H1 (cell line): Measurements from ENCODE around the gene CNTNAP1. TPM values are rescaled to one million over a fixed set of nuclear protein-coding genes. Genes with fewer than 3 reads are reported as not detected.

ENCODE experiments used
- CTCF ChIA-PET: fragments of 300-600 bp; sonication (Branson Sonifier 250); formaldehyde crosslinking; loops from one replicate; lab custom pipeline; 2021; ENCODE audit not compliant: partially characterized antibody; lab: Charles Lee
- POLR2A ChIA-PET: fragments of 300-600 bp; sonication (Branson Sonifier 250); formaldehyde crosslinking; loops from one replicate; lab custom pipeline; 2021; ENCODE audit warnings: inconsistent platforms; ENCODE audit not compliant: partially characterized antibody; lab: Charles Lee
- DNase-seq, 2 experiments: peaks; one replicate each; pipeline versions ENCODE4 v3.0.0 to v3.0.0-alpha.2; 2010 to 2022; ENCODE audit warnings: low spot score in 2 of 2, low read depth in 1 of 2, mixed read lengths in 1 of 2
- FAIRE-seq: peaks from 2 replicates; lab custom pipeline; 2011; peaks lifted over from hg19 to GRCh38; lab: Jason Lieb, UNC
- H2AFZ ChIP-seq: 2 replicates; pipeline ENCODE4 v1.8.1; 2012; ENCODE audit warnings: low read length, inconsistent platforms
- H2AK5ac ChIP-seq: 2 replicates; pipeline ENCODE4 v1.6.1; 2013; ENCODE audit warnings: low read depth, low read length
- H2BK120ac ChIP-seq: replicated peaks from 2 replicates; pipeline ENCODE3; 2013; ENCODE audit warnings: low read depth, low read length, inconsistent platforms
- H2BK12ac ChIP-seq: 2 replicates; pipeline ENCODE4 v1.6.1; 2013; ENCODE audit warnings: low read depth, low read length
- H2BK15ac ChIP-seq: 2 replicates; pipeline ENCODE4 v1.6.1; 2013; ENCODE audit warnings: low read length
- H2BK20ac ChIP-seq: 2 replicates; pipeline ENCODE4 v1.6.1; 2013; ENCODE audit warnings: low read length
- H2BK5ac ChIP-seq: 2 replicates; pipeline ENCODE4 v1.6.1; 2013; ENCODE audit warnings: low read depth, low read length
- H3K14ac ChIP-seq: 2 replicates; pipeline ENCODE4 v1.6.1; 2013; ENCODE audit warnings: inconsistent platforms; ENCODE audit not compliant: insufficient read length
- H3K18ac ChIP-seq: 2 replicates; pipeline ENCODE4 v1.6.1; 2013; ENCODE audit warnings: low read length; ENCODE audit errors: extremely low read depth
- H3K23ac ChIP-seq: 2 replicates; pipeline ENCODE4 v1.6.1; 2013; ENCODE audit warnings: inconsistent platforms; ENCODE audit not compliant: insufficient read length
- H3K23me2 ChIP-seq: 2 replicates; pipeline ENCODE4 v1.6.1; 2013; ENCODE audit warnings: low read depth, low read length
- H3K27ac ChIP-seq: 2 replicates; pipeline ENCODE4 v1.6.1; 2011; ENCODE audit warnings: low read depth, low read length, inconsistent platforms
- H3K27me3 ChIP-seq, 4 experiments: replicated peaks in 1 of 4; 1 replicate in 1 of 4; 2 replicates in 3 of 4; pipeline versions ENCODE4 v1.6.1 to v1.8.1; 2011 to 2013; ENCODE audit warnings: low read length in 3 of 4, mild to moderate bottlenecking in 3 of 4, inconsistent platforms in 2 of 4, mixed read lengths in 2 of 4, moderate library complexity in 1 of 4; ENCODE audit not compliant: control insufficient read depth in 3 of 4, insufficient read depth in 3 of 4; ENCODE audit errors: extremely low read depth in 1 of 4
- H3K36me3 ChIP-seq, 4 experiments: 2 replicates each; pipeline versions ENCODE4 v1.6.1 to v1.8.1; 2011 to 2013; ENCODE audit warnings: mild to moderate bottlenecking in 4 of 4, low read length in 3 of 4, moderate library complexity in 2 of 4, control low read depth in 1 of 4, inconsistent platforms in 1 of 4; ENCODE audit not compliant: insufficient read depth in 4 of 4, control insufficient read depth in 2 of 4
- H3K4ac ChIP-seq: replicated peaks from 2 replicates; pipeline ENCODE3; 2013; ENCODE audit warnings: low read length, low read depth, mixed read lengths, inconsistent platforms; ENCODE audit not compliant: insufficient read length
- H3K4me1 ChIP-seq, 4 experiments: replicated peaks in 1 of 4; 1 replicate in 1 of 4; 2 replicates in 3 of 4; pipeline versions ENCODE4 v1.6.1 to v1.8.1; 2011 to 2013; ENCODE audit warnings: low read length in 3 of 4, inconsistent platforms in 2 of 4, mixed read lengths in 1 of 4; ENCODE audit not compliant: insufficient read depth in 4 of 4, control insufficient read depth in 3 of 4
- H3K4me2 ChIP-seq, 2 experiments: 2 replicates each; pipeline versions ENCODE4 v1.6.1 to v1.8.1; 2011 to 2013; ENCODE audit warnings: low read depth in 2 of 2, low read length in 2 of 2, control low read depth in 1 of 2, inconsistent platforms in 1 of 2, mild to moderate bottlenecking in 1 of 2; ENCODE audit not compliant: insufficient read depth in 1 of 2
- H3K4me3 ChIP-seq, 4 experiments: fragments of 200-600, 300-600 bp in 1 of 4; sonication (generic), shearing (Covaris generic), sonication (Bioruptor Twin) in 1 of 4; 2 replicates each; pipeline versions ENCODE4 v1.5.1 to v1.8.1; 2011 to 2016; ENCODE audit warnings: low read length in 4 of 4, low read depth in 3 of 4, control low read depth in 2 of 4, inconsistent platforms in 2 of 4, mild to moderate bottlenecking in 2 of 4, mixed read lengths in 1 of 4, moderate library complexity in 1 of 4; ENCODE audit not compliant: insufficient read depth in 2 of 4; ENCODE audit errors: extremely low read depth in 1 of 4
- H3K56ac ChIP-seq: replicated peaks from 2 replicates; pipeline ENCODE3; 2013; ENCODE audit warnings: low read depth, mild to moderate bottlenecking, mixed read lengths, low read length, inconsistent platforms; ENCODE audit not compliant: insufficient read length
- H3K79me1 ChIP-seq: 2 replicates; pipeline ENCODE4 v1.6.1; 2013; ENCODE audit warnings: low read depth, low read length, control low read depth
- H3K79me2 ChIP-seq, 2 experiments: 2 replicates each; pipeline versions ENCODE4 v1.6.1 to v1.8.1; 2012 to 2013; ENCODE audit warnings: low read length in 2 of 2, mild to moderate bottlenecking in 2 of 2, inconsistent platforms in 1 of 2; ENCODE audit not compliant: insufficient read depth in 2 of 2, control insufficient read depth in 1 of 2
- H3K9ac ChIP-seq, 4 experiments: replicated peaks in 1 of 4; 1 replicate in 1 of 4; 2 replicates in 3 of 4; pipeline versions ENCODE4 v1.6.1 to v1.8.1; 2011 to 2013; ENCODE audit warnings: low read depth in 3 of 4, low read length in 3 of 4, control low read depth in 2 of 4, mild to moderate bottlenecking in 2 of 4, moderate library complexity in 2 of 4, inconsistent platforms in 1 of 4; ENCODE audit errors: extremely low read depth in 1 of 4
- H3K9me3 ChIP-seq, 2 experiments: 2 replicates each; pipeline versions ENCODE4 v1.6.1 to v1.8.1; 2012 to 2013; ENCODE audit warnings: mild to moderate bottlenecking in 2 of 2, moderate library complexity in 2 of 2, control low read depth in 1 of 2, inconsistent platforms in 1 of 2, low read depth in 1 of 2, low read length in 1 of 2, mixed read lengths in 1 of 2; ENCODE audit not compliant: insufficient read depth in 2 of 2
- H4K20me1 ChIP-seq, 2 experiments: replicated peaks in 1 of 2; 2 replicates each; pipeline versions ENCODE3 to v1.8.1; 2011 to 2013; ENCODE audit warnings: inconsistent platforms in 2 of 2, low read length in 2 of 2, mild to moderate bottlenecking in 1 of 2; ENCODE audit not compliant: insufficient read depth in 2 of 2, control insufficient read depth in 1 of 2
- H4K5ac ChIP-seq: 2 replicates; pipeline ENCODE4 v1.6.1; 2013; ENCODE audit warnings: low read length, low read depth, mixed read lengths, inconsistent platforms; ENCODE audit not compliant: insufficient read length
- H4K8ac ChIP-seq: 2 replicates; pipeline ENCODE4 v1.8.0; 2013; ENCODE audit warnings: mild to moderate bottlenecking, moderate library complexity, low read length, inconsistent platforms; ENCODE audit not compliant: insufficient read depth; ENCODE audit errors: extremely low read depth
- H4K91ac ChIP-seq: replicated peaks from 2 replicates; pipeline ENCODE3; 2013; ENCODE audit warnings: low read length, mixed read lengths, inconsistent platforms; ENCODE audit not compliant: insufficient read length
- CTBP2 ChIP-seq: IDR thresholded peaks from 2 replicates; pipeline ENCODE4 v1.7.0; 2011; ENCODE audit warnings: borderline replicate concordance, mild to moderate bottlenecking, moderate library complexity, mixed read lengths, low read length; ENCODE audit not compliant: insufficient read depth, insufficient read length
- EGR1 ChIP-seq: IDR thresholded peaks from 2 replicates; pipeline ENCODE4 v1.6.1; 2011; ENCODE audit warnings: low read depth, low read length, borderline replicate concordance
- WGBS, 2 experiments: shearing (Covaris generic) in 1 of 2; methylation state at CpG; one replicate each; pipeline versions ENCODE4 v1.1.6 to v1.1.7; 2013 to 2015; ENCODE audit warnings: low lambda C conversion rate in 2 of 2, mixed read lengths in 2 of 2, inconsistent platforms in 1 of 2, low coverage in 1 of 2, missing lambda C conversion rate in 1 of 2; ENCODE audit not compliant: insufficient replicate concordance in 2 of 2, insufficient coverage in 1 of 2, insufficient read length in 1 of 2; ENCODE audit errors: extremely low coverage in 1 of 2, missing lambda C conversion rate in 1 of 2; 5-methylcytosine and 5-hydroxymethylcytosine counted together
- polyA plus RNA-seq, 7 experiments: library from polyadenylated mRNA; depleted of rRNA in 3 of 7; stranded (reverse) in 5 of 7; unstranded in 2 of 7; fragments of >200 nt in 5 of 7; fragments of 200-250 nt in 2 of 7; gene quantifications; 1 replicate in 5 of 7; 2 replicates in 1 of 7; 4 replicates in 1 of 7; pipeline versions ENCODE4 v1.2.1 to v1.2.3, GENCODE V29; 2011 to 2013; ENCODE audit warnings: missing spikeins in 2 of 7, mixed read lengths in 2 of 7
- total RNA-seq: library from RNA; stranded (reverse); fragmentation: NEBNext Ultra II Directional; extraction: Animal tissue kit (Norgen Biotek cat#: 25700); gene quantifications from 2 replicates; pipeline ENCODE4 v1.2.1, GENCODE V29; 2021
- TF ChIP-seq, protein P1 (sequence below): IDR thresholded peaks from 2 replicates; pipeline ENCODE4 v1.6.1; 2011; ENCODE audit warnings: low read depth, mild to moderate bottlenecking, low read length; ENCODE audit not compliant: insufficient read depth

Gene CNTNAP1
- total and polyA plus RNA-seq, 2 of the 8 experiments (the other 6 are each of a cell fraction or from before 2014, with no cell fraction given) = 4.7 to 10.0 TPM

DNA sequence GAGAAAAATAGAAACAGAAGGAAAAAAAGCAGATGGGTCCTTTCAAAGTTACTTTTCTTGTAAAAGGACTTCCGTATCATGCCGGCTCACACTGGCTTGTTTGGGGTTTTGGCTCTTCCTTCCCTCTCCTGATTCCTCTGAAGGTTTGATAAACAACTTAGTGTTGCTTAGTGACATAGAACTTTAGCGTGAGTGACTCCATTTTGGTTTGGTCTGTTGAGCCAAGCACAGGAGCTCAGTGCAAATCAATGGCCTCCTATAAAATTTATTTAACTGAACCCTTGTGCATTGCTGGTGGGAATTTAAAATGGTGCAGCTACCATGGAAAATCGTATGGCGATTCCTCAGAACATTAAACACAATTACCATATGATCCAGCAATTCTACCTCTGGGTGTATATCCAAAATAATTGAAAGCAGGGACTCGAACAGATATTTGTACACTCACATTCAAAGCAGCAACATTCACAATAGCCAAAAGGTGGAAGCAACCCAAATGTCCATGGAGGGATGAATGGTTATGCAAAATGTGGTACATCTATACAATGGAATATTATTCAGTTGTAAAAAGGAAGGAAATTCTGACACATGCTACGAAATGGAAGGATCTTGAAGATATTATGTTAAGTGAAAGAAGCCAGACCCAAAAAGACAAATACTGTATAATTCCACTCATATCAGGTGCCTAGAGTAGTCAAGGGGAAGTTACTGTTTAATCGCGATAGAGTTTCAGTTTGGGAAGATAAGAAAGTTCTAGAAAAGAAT is 24.3 kb upstream of the CNTNAP1 start:
- Histone ChIP-seq H3K23me2 (peaks cover 6% of the 10 kb centered on the region; the same call in 1 of the 2 replicates), H3K79me1 (no peaks in the 10 kb centered on the region), H2AK5ac (no peak overlapping the region; the same call in 1 of the 2 replicates), H2BK15ac (peak overlapping the region; percentile 72; the same call in 1 of the 2 replicates), H2BK5ac (no peak overlapping the region), H3K27me3 (no peaks in the 10 kb centered on the region), H3K36me3 (0 out of 8 replicates have a peak, but pooled peaks cover 0 to 3% (median 2%) of the 10 kb centered on the region in 4 experiments), H4K20me1 (no peaks in the 10 kb centered on the region), H4K91ac (no peak overlapping the region), H3K56ac (no peak overlapping the region), H3K14ac (no peak overlapping the region), H3K9ac (no peak overlapping the region), H3K27ac (no peak overlapping the region), H2AFZ (no peak overlapping the region), H2BK20ac (0 out of 2 replicates have a peak overlapping the region, but pooled peaks have one; percentile 48), H2BK120ac (no peak overlapping the region), H3K18ac (no peak overlapping the region), H4K5ac (no peak overlapping the region), H3K4me2 (no peak overlapping the region; a peak in 1 of 4 replicates), H3K79me2 (no peaks in the 10 kb centered on the region), H4K8ac (no peak overlapping the region), H3K9me3 (no peaks in the 10 kb centered on the region), H3K4ac (no peak overlapping the region), H3K23ac (no peak overlapping the region), H3K4me1 (peaks cover 5 to 11% (median 7%) of the 10 kb centered on the region in 4 experiments; a peak in 6 of 7 replicates), H2BK12ac (peak overlapping the region; percentile 42; the same call in 1 of the 2 replicates), H3K4me3 (no peak overlapping the region)
- ChIA-PET POLR2A (interaction anchor here (1.1 to 16.6 kb wide), 2 partner anchors 17 to 82 kb away, joined by 3 to 239 read pairs; partner anchors contain the start of genes CCR10 and PLEKHH3), CTCF (interaction anchor here (1.4 to 6.4 kb wide), 3 partner anchors 19 to 39 kb away, joined by 3 to 36 read pairs (median 9); partner anchors contain the start of genes CCR10 and PLEKHH3)
- DNase-seq = no peak
- no peak for TF ChIP-seq CTBP2
- TF ChIP-seq, protein P1, sequence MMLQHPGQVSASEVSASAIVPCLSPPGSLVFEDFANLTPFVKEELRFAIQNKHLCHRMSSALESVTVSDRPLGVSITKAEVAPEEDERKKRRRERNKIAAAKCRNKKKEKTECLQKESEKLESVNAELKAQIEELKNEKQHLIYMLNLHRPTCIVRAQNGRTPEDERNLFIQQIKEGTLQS = no peak
- TF ChIP-seq EGR1 = no peak
- 89% methylated on average over 9 of the region's 9 CpGs; no CpG with 5 or more reads in 1 of the 2 experiments for WGBS, 2 experiments
- FAIRE-seq = no peak
